Head of caudate nucleus (tissue), 42 donors: Measurements from ENCODE around the gene IFIT2.
"Not testable (repeated sequence)": the region's sequence is repeated elsewhere in the genome, so short reads cannot be mapped to it uniquely, and the experiment has no call there.

Experiments used
- DNase-seq, 42 donors: peaks; one replicate each; pipeline versions ENCODE4 v3.0.0 to v3.0.0-alpha.2; 2020 to 2021; ENCODE audit warnings: mixed read lengths in 7 of 42
- intact Hi-C: fragments of 100-400 bp; cut with DNase I; formaldehyde crosslinking; loops from one replicate; pipeline ENCODE4 v1.15.0; 2022

The IFIT2 gene

GRCh38 chr10:89331487-89332122 lies 29.8 kb downstream of the IFIT2 start:
- intact Hi-C loops, DNase-seq: not testable (repeated sequence)

GRCh38 chr10:89332123-89332633 lies 30.3 kb downstream of the IFIT2 start:
- peak in 1 of 42 donors; percentile 37 for DNase-seq
- intact Hi-C loops = no loop called here

- intact Hi-C loops = no loop called here
These were observed 33.4 kb downstream of the IFIT2 start for GRCh38 chr10:89335226-89335625.

GRCh38 chr10:89336241-89336640 lies 34.4 kb downstream of the IFIT2 start:
- DNase-seq = no peak
- intact Hi-C loops = no loop called here

More at GRCh38 chr10:89335226-89335625, 33.4 kb downstream of the IFIT2 start:
- DNase-seq = no peak

- DNase-seq = peak in 23 of 42 donors; percentile 20 to 89 (median 56)
- intact Hi-C loops = no loop called here
These were observed 35.6 kb downstream of the IFIT2 start for GRCh38 chr10:89337484-89337883.

- no peak for DNase-seq
- intact Hi-C loops = no loop called here
These were observed 36.9 kb downstream of the IFIT2 start for GRCh38 chr10:89338713-89339112.

GRCh38 chr10:89339875-89340274 lies 38.0 kb downstream of the IFIT2 start:
- peak in 1 of 42 donors; percentile 63 for DNase-seq
- intact Hi-C loops = no loop called here

GRCh38 chr10:89341649-89342048 lies 39.8 kb downstream of the IFIT2 start:
- intact Hi-C loops = loop anchor here (2.0 kb wide), 1 partner anchor 33 kb away; no protein-coding TSS in a partner anchor
- DNase-seq = no peak

- intact Hi-C loops = loop anchor here (2.0 kb wide), 1 partner anchor 32 kb away; no protein-coding TSS in a partner anchor
- DNase-seq = peak; percentile 59 to 97 (median 88)
These were observed 40.5 kb downstream of the IFIT2 start for GRCh38 chr10:89342206-89342958.

GRCh38 chr10:89343089-89343767 lies 41.4 kb downstream of the IFIT2 start:
- DNase-seq = no peak
- intact Hi-C loops = loop anchor here (2.0 kb wide), 1 partner anchor 32 kb away; no protein-coding TSS in a partner anchor

- DNase-seq = no peak
- intact Hi-C loops = no loop called here
These were observed 42.3 kb downstream of the IFIT2 start for GRCh38 chr10:89344156-89344555.

GRCh38 chr10:89345367-89346000 lies 43.6 kb downstream of the IFIT2 start:
- DNase-seq = peak in 1 of 42 donors; percentile 9
- intact Hi-C loops = no loop called here

GRCh38 chr10:89346405-89347254 lies 44.8 kb downstream of the IFIT2 start:
- no peak for DNase-seq
- intact Hi-C loops = no loop called here

- peak in 20 of 42 donors; percentile 22 to 73 (median 54) for DNase-seq
- intact Hi-C loops = no loop called here
These were observed 46.0 kb downstream of the IFIT2 start for GRCh38 chr10:89347701-89348457.

GRCh38 chr10:89348481-89348880 lies 46.6 kb downstream of the IFIT2 start:
- intact Hi-C loops = no loop called here
- DNase-seq = no peak

- intact Hi-C loops = no loop called here
- no peak for DNase-seq
These were observed 47.1 kb downstream of the IFIT2 start for GRCh38 chr10:89348975-89349374.

GRCh38 chr10:89350631-89351315 lies 48.9 kb downstream of the IFIT2 start:
- DNase-seq, intact Hi-C loops: not testable (repeated sequence)
